GM03348 (cell line): ENCODE results near the gene MAPK13.
"Not testable (repeated sequence)": the region's sequence is repeated elsewhere in the genome, so short reads cannot be mapped to it uniquely, and the experiment has no call there.

Experiments used
- DNase-seq: peaks from one replicate; pipeline ENCODE4 v3.0.0; 2012; ENCODE audit warnings: low spot score

Gene MAPK13

GRCh38 chr6:36127462-36128016 is 2.8 kb upstream of the MAPK13 start:
- DNase-seq, result peak; percentile 86

GRCh38 chr6:36128073-36128472 is 2.2 kb upstream of the MAPK13 start:
- DNase-seq, result no peak

GRCh38 chr6:36128793-36129192 is 1.5 kb upstream of the MAPK13 start:
- no peak for DNase-seq

- DNase-seq, result not testable (repeated sequence)
Observed at GRCh38 chr6:36129334-36129733, 979 bp upstream of the MAPK13 start.

- DNase-seq, result peak; percentile 41
Observed at GRCh38 chr6:36130667-36131510, 576 bp downstream of the MAPK13 start.

GRCh38 chr6:36131511-36132245 is 1.4 kb downstream of the MAPK13 start:
- DNase-seq, result peak; percentile 52

GRCh38 chr6:36132246-36132895 is 2.1 kb downstream of the MAPK13 start:
- no peak for DNase-seq

- no peak for DNase-seq
Observed at GRCh38 chr6:36133148-36133547, 2.8 kb downstream of the MAPK13 start.

- no peak for DNase-seq
Observed at GRCh38 chr6:36133912-36134311, 3.6 kb downstream of the MAPK13 start.

- DNase-seq, result no peak
Observed at GRCh38 chr6:36135053-36135731, 4.9 kb downstream of the MAPK13 start.

- no peak for DNase-seq
Observed at GRCh38 chr6:36136034-36136433, 5.7 kb downstream of the MAPK13 start.

GRCh38 chr6:36136551-36136950 is 6.2 kb downstream of the MAPK13 start:
- no peak for DNase-seq

- no peak for DNase-seq
Observed at GRCh38 chr6:36138667-36139066, 8.4 kb downstream of the MAPK13 start.

GRCh38 chr6:36139431-36139830 is 9.1 kb downstream of the MAPK13 start:
- peak; percentile 9 for DNase-seq

GRCh38 chr6:36139991-36140710 is 9.8 kb downstream of the MAPK13 start:
- peak; percentile 1 for DNase-seq

GRCh38 chr6:36141091-36141490 is 10.8 kb downstream of the MAPK13 start:
- no peak for DNase-seq

- no peak for DNase-seq
Observed at GRCh38 chr6:36141961-36142360, 11.6 kb downstream of the MAPK13 start.

- peak; percentile 2 for DNase-seq
Observed at GRCh38 chr6:36142971-36143838, 12.9 kb downstream of the MAPK13 start.

- DNase-seq, result no peak
Observed at GRCh38 chr6:36145495-36145894, 15.2 kb downstream of the MAPK13 start.

GRCh38 chr6:36147294-36147693 is 17.0 kb downstream of the MAPK13 start:
- DNase-seq, result no peak
